GM12865 (cell line): Measurements from ENCODE around the gene SLC2A3.
"Not testable (repeated sequence)": the region's sequence is repeated elsewhere in the genome, so short reads cannot be mapped to it uniquely, and the experiment has no call there.

Experiments
- DNase-seq: peaks from one replicate; pipeline ENCODE4 v3.0.0; 2010; ENCODE audit warnings: low read depth
- H3K4me3 ChIP-seq: 2 replicates; pipeline ENCODE4 v1.5.1; 2011; ENCODE audit warnings: mild to moderate bottlenecking, low read depth, low read length, control low read depth
- TF ChIP-seq, protein P1 (sequence below): IDR thresholded peaks from 2 replicates; pipeline ENCODE4 v1.5.1; 2011; ENCODE audit warnings: low read length, control low read depth, low read depth, inconsistent platforms; ENCODE audit not compliant: insufficient read depth; ENCODE audit errors: missing control alignments

Gene SLC2A3

DNA sequence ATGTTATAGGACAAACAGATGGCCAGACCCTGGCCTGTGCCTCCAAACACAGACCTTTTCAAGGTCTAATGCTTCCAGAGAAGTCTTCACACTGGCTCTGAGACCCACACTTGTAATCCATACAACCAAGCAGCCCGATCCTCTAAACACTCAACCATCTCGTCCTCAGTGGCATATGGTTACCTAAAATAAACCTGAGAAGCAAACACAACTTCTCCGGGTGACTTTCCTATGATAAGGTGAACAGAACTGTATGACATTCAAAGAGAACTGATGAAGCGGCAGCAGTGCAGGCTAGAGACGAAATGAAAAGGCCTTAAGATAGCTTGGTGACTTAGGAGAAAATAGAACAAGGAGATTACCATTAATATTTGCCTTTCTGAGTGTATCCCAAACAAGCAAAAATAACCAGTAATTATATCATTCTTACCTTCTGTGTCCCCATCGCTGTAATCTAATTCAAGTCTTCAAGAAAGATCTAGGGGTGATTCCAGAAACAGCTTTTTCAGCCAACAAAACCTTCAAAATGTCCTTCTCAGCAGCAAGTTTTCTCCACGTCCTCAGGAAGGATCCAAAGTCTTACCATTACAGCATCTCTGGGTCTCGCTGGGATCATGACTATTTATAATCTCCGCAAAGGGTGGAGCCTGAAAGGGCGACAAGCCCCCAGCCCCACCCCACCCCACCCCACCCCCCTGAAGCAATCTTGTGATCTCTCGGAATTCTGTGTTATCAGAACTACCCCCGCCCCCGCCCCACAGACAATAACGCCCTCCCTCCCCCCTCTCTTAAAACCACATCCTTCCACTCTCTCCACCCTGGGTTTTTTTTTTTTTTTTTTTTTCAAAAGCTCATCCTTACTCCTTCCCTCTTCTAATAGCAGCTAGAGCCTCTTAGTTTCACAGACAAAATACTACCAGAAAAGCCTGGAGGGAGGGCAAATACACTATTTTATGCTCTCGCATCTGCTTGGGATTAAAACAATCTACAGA lies at the start of gene SLC2A3:
TSS of gene SLC2A3 (minus strand) at position 598 of the 992 bp plus-strand sequence. CDS start at position 445, 153 bp downstream.
- peak; percentile 82 for DNase-seq
- TF ChIP-seq, protein P1, sequence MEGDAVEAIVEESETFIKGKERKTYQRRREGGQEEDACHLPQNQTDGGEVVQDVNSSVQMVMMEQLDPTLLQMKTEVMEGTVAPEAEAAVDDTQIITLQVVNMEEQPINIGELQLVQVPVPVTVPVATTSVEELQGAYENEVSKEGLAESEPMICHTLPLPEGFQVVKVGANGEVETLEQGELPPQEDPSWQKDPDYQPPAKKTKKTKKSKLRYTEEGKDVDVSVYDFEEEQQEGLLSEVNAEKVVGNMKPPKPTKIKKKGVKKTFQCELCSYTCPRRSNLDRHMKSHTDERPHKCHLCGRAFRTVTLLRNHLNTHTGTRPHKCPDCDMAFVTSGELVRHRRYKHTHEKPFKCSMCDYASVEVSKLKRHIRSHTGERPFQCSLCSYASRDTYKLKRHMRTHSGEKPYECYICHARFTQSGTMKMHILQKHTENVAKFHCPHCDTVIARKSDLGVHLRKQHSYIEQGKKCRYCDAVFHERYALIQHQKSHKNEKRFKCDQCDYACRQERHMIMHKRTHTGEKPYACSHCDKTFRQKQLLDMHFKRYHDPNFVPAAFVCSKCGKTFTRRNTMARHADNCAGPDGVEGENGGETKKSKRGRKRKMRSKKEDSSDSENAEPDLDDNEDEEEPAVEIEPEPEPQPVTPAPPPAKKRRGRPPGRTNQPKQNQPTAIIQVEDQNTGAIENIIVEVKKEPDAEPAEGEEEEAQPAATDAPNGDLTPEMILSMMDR, result no peak

GRCh38 chr12:7984900-7985299 lies 48.9 kb upstream of the SLC2A3 start:
- TF ChIP-seq, protein P1, result no peak
- DNase-seq, result no peak
- no peak overlapping the region for H3K4me3 ChIP-seq

More for the DNA sequence above, at the start of gene SLC2A3:
- H3K4me3 ChIP-seq, result peak within 1 kb of the TSS; percentile 70

- H3K4me3 ChIP-seq, DNase-seq: not testable (repeated sequence)
Observed at GRCh38 chr12:7983460-7983859, 47.5 kb upstream of the SLC2A3 start.

- H3K4me3 ChIP-seq, DNase-seq: not testable (repeated sequence)
Observed at GRCh38 chr12:7983019-7983418, 47.0 kb upstream of the SLC2A3 start.

DNA sequence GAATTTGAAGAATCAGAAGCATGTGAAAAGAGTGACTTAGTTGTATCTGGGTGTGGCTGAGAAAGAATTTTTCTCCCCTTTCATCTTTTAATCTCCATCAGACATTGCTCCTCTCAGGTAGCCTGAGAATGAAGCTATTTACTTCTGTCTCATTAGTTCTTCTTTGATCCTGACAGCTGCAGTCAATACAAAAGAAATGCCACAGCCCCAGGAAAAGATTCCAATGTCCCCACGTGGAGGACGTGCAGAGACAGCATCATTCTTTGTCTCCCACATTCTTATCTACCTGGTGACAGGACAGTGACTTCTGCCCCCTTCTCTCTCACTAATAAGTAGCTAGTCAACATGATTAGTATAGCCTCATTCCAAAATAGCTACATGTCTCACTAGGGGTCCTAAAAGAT lies 46.3 kb upstream of the SLC2A3 start:
- H3K4me3 ChIP-seq, DNase-seq: not testable (repeated sequence)

GRCh38 chr12:7981446-7981845 lies 45.5 kb upstream of the SLC2A3 start:
- H3K4me3 ChIP-seq, result no peak overlapping the region
- TF ChIP-seq, protein P1, result no peak
- DNase-seq, result no peak

DNA sequence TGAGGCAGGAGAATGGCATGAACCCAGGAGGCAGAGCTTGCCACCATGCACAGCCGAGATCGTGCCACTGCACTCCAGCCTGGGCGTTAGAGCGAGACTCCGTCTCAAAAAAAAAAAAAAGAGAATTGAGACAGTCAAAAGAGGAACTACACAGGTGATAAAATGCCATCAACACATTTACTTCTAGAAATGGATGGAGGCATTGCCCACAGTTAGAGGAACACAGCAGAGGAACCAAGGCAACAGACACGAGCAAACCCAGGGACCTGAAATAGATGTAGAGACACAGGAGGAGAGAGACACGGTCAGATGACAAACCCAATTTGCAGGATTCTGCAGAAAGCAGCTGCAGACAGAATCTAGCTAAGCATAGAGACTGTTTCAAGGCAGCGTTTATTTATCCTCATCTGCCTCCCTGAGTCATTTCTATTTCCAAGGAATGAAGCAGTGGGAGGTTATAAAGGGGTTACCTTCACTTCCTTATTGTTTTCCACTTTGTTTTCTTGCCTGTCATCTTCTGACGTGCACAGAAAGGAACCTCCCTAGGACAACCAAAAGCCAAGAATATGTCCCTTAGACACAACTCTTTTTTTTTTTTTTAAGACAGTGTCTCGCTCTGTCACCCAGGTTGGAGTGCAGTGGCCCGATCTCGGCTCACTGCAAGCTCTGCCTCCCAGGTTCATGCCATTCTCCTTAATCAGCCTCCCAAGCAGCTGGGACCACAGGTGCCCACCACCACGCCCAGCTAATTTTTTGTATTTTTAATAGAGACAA lies 41.6 kb upstream of the SLC2A3 start:
- not testable (repeated sequence) for DNase-seq, H3K4me3 ChIP-seq

DNA sequence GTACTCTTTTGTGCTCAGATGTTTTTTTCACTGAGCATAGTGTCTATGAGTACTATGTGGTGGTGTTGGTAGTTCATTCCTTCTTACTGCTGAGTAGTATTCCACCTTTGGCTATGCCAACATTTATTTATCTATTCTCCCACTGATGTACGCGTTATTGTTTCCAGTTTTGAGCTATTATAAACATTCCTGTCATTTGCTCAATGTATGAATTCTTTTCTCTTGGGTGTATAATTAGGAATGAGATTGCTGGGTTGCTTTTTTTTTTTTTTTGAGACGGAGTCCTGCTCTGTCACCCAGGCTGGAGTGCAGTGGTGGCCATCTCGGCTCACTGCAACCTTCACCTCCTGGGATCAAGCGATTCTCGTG lies 37.5 kb upstream of the SLC2A3 start:
- TF ChIP-seq, protein P1, result no peak
- no peak overlapping the region for H3K4me3 ChIP-seq
- DNase-seq, result no peak
